ENCODE data around the gene EDA.

The EDA gene

DNA sequence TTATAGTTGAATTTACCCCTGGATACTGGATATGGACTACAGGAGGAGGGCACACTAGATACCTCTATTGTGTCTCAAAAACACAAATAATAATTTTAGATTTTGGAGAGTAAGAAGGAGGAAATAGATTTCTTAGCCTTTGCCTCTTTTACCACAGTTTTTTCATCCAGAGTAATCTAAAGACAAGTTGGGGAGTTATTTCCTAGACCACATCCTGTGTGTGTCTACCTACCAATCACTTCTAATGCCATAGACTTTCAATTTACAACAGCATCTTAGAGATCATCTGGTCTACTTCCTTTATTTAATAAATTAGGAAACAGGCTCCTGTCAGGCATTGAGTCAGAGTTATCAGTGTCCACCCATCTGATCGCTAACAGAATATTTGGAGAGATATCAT is 191.5 kb downstream of the EDA start:
- no peak for DNase-seq
- Histone ChIP-seq H3K79me2 (ENCODE audit: low read length) (no peaks in the 10 kb centered on the region), H3K9ac (ENCODE audit: low read length) (no peak overlapping the region), H2AFZ (ENCODE audit: low read length) (no peak overlapping the region), H3K4me2 (ENCODE audit: low read depth, low read length) (no peak overlapping the region), H3K4me3 (ENCODE audit: low read length) (no peak overlapping the region), H3K4me1 (ENCODE audit: low read length) (no peaks in the 10 kb centered on the region), H3K9me3 (replicated peaks; ENCODE audit: insufficient read depth, low read length) (no peaks in the 10 kb centered on the region), H3K9me2 (replicated peaks; ENCODE audit: insufficient read depth, low read length) (no peaks in the 10 kb centered on the region), H4K20me1 (ENCODE audit: insufficient read depth, low read length) (no peaks in the 10 kb centered on the region), H3K27me3 (replicated peaks; ENCODE audit: insufficient read depth, low read length) (no peaks in the 10 kb centered on the region), H3F3A (ENCODE audit: insufficient read depth, low read length) (no peaks in the 10 kb centered on the region), H3K27ac (ENCODE audit: low read length) (no peak overlapping the region), H3K36me3 (replicated peaks; ENCODE audit: insufficient read depth, low read length) (no peaks in the 10 kb centered on the region)
- TF ChIP-seq EZH2 (optimal IDR thresholded peaks at IDR 0.05; ENCODE audit: low read depth, low read length): no peak
- no peak for TF ChIP-seq EZH2phosphoT487 (IDR thresholded peaks at IDR 0.05; ENCODE audit: low read length)
- TF ChIP-seq, protein P1, sequence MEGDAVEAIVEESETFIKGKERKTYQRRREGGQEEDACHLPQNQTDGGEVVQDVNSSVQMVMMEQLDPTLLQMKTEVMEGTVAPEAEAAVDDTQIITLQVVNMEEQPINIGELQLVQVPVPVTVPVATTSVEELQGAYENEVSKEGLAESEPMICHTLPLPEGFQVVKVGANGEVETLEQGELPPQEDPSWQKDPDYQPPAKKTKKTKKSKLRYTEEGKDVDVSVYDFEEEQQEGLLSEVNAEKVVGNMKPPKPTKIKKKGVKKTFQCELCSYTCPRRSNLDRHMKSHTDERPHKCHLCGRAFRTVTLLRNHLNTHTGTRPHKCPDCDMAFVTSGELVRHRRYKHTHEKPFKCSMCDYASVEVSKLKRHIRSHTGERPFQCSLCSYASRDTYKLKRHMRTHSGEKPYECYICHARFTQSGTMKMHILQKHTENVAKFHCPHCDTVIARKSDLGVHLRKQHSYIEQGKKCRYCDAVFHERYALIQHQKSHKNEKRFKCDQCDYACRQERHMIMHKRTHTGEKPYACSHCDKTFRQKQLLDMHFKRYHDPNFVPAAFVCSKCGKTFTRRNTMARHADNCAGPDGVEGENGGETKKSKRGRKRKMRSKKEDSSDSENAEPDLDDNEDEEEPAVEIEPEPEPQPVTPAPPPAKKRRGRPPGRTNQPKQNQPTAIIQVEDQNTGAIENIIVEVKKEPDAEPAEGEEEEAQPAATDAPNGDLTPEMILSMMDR (IDR thresholded peaks at IDR 0.05; ENCODE audit: low read length): no peak

- no peaks in the 10 kb centered on the region for H3K9me2 ChIP-seq (replicated peaks; ENCODE audit: insufficient read depth, low read length)
- no peak overlapping the region for H3K9ac ChIP-seq (ENCODE audit: low read length)
- H3F3A ChIP-seq (ENCODE audit: insufficient read depth, low read length): no peaks in the 10 kb centered on the region
- H3K4me2 ChIP-seq (ENCODE audit: low read depth, low read length): no peak overlapping the region
- no peak overlapping the region for H3K4me3 ChIP-seq (ENCODE audit: low read length)
- H3K79me2 ChIP-seq (ENCODE audit: low read length): no peaks in the 10 kb centered on the region
- H3K9me3 ChIP-seq (replicated peaks; ENCODE audit: insufficient read depth, low read length): no peaks in the 10 kb centered on the region
- no peaks in the 10 kb centered on the region for H4K20me1 ChIP-seq (ENCODE audit: insufficient read depth, low read length)
- TF ChIP-seq EZH2phosphoT487 (IDR thresholded peaks at IDR 0.05; ENCODE audit: low read length): no peak
- TF ChIP-seq EZH2 (optimal IDR thresholded peaks at IDR 0.05; ENCODE audit: low read depth, low read length): no peak
- TF ChIP-seq, protein P1 (IDR thresholded peaks at IDR 0.05; ENCODE audit: low read length): no peak
- no peaks in the 10 kb centered on the region for H3K27me3 ChIP-seq (replicated peaks; ENCODE audit: insufficient read depth, low read length)
- H3K27ac ChIP-seq (ENCODE audit: low read length): no peak overlapping the region
- H3K36me3 ChIP-seq (replicated peaks; ENCODE audit: insufficient read depth, low read length): no peaks in the 10 kb centered on the region
- DNase-seq: no peak
- no peaks in the 10 kb centered on the region for H3K4me1 ChIP-seq (ENCODE audit: low read length)
- no peak overlapping the region for H2AFZ ChIP-seq (ENCODE audit: low read length)
Measured at GRCh38 chrX:69808375-69808774, 192.5 kb downstream of the EDA start.

DNA sequence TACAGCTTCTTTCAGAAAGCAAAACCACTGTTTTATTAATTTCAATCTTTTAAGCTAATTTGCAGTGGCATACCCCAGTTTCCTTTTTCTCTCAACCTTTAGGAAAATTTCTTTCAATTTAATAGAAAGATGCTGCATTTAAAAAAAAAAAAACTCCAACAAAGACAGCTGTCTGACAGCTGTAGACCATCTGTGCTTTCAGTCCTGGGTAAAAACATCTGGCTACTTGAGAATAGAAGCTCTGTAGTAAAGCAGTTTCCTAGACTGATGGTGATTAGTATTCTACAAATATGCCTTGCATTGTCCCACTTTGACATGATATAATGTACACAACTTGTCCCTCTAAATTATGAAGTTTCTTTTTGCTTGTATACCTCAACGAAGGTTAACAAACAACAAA is 197.8 kb downstream of the EDA start:
- no peak for DNase-seq
- no peaks in the 10 kb centered on the region for H3K27me3 ChIP-seq (replicated peaks; ENCODE audit: insufficient read depth, low read length)
- H3K9me3 ChIP-seq (replicated peaks; ENCODE audit: insufficient read depth, low read length): no peaks in the 10 kb centered on the region
- H3K9ac ChIP-seq (ENCODE audit: low read length): no peak overlapping the region
- no peak overlapping the region for H3K4me2 ChIP-seq (ENCODE audit: low read depth, low read length)
- no peak overlapping the region for H3K27ac ChIP-seq (ENCODE audit: low read length)
- no peak overlapping the region for H2AFZ ChIP-seq (ENCODE audit: low read length)
- H3F3A ChIP-seq (ENCODE audit: insufficient read depth, low read length): no peaks in the 10 kb centered on the region
- no peaks in the 10 kb centered on the region for H3K9me2 ChIP-seq (replicated peaks; ENCODE audit: insufficient read depth, low read length)
- H3K4me3 ChIP-seq (ENCODE audit: low read length): no peak overlapping the region
- H3K79me2 ChIP-seq (ENCODE audit: low read length): no peaks in the 10 kb centered on the region
- H4K20me1 ChIP-seq (ENCODE audit: insufficient read depth, low read length): no peaks in the 10 kb centered on the region
- no peaks in the 10 kb centered on the region for H3K4me1 ChIP-seq (ENCODE audit: low read length)
- no peaks in the 10 kb centered on the region for H3K36me3 ChIP-seq (replicated peaks; ENCODE audit: insufficient read depth, low read length)
- TF ChIP-seq EZH2phosphoT487 (IDR thresholded peaks at IDR 0.05; ENCODE audit: low read length): no peak

DNA sequence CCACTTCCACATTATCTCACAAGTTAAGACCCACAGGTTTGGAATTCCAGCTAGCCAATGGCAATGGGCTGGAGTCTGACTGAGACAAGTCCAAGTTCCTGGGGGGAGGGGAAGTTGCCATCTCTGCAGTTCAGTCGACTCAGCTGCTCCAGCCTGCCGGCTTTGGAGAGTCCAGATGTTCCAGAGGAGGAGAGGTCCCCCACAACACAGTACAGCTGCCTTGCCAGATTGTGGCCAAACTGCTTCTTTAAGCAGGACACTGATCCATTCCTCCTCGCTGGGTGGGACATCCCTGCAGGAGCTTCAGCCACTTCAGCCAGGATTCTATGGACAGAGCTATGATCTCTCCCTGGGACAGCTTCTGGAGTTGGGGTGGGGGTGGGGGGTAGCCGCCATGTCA is 199.2 kb downstream of the EDA start:
- H3K9me2 ChIP-seq (replicated peaks; ENCODE audit: insufficient read depth, low read length): no peaks in the 10 kb centered on the region
- TF ChIP-seq EZH2phosphoT487 (IDR thresholded peaks at IDR 0.05; ENCODE audit: low read length): no peak
- TF ChIP-seq, protein P1 (IDR thresholded peaks at IDR 0.05; ENCODE audit: low read length): no peak
- no peak for TF ChIP-seq EZH2 (optimal IDR thresholded peaks at IDR 0.05; ENCODE audit: low read depth, low read length)
- H4K20me1 ChIP-seq (ENCODE audit: insufficient read depth, low read length): no peaks in the 10 kb centered on the region
- no peaks in the 10 kb centered on the region for H3F3A ChIP-seq (ENCODE audit: insufficient read depth, low read length)
- H3K4me2 ChIP-seq (ENCODE audit: low read depth, low read length): no peak overlapping the region
- no peak for DNase-seq
- H3K27me3 ChIP-seq (replicated peaks; ENCODE audit: insufficient read depth, low read length): no peaks in the 10 kb centered on the region
- no peaks in the 10 kb centered on the region for H3K4me1 ChIP-seq (ENCODE audit: low read length)
- no peaks in the 10 kb centered on the region for H3K36me3 ChIP-seq (replicated peaks; ENCODE audit: insufficient read depth, low read length)
- H3K79me2 ChIP-seq (ENCODE audit: low read length): no peaks in the 10 kb centered on the region
- no peaks in the 10 kb centered on the region for H3K9me3 ChIP-seq (replicated peaks; ENCODE audit: insufficient read depth, low read length)
- no peak overlapping the region for H2AFZ ChIP-seq (ENCODE audit: low read length)
- H3K9ac ChIP-seq (ENCODE audit: low read length): no peak overlapping the region
- no peak overlapping the region for H3K27ac ChIP-seq (ENCODE audit: low read length)
- no peak overlapping the region for H3K4me3 ChIP-seq (ENCODE audit: low read length)
